Trophoblast cell (in vitro differentiated cells and primary cell): ENCODE data around the gene DENND10.

Source experiments
- DNase-seq, 2 donors: peaks; one replicate each; pipeline ENCODE4 v3.0.0-alpha.2; 2016
- H2AFZ ChIP-seq: 2 replicates; pipeline ENCODE4 v1.6.1; 2013; ENCODE audit warnings: low read length, moderate library complexity, mild to moderate bottlenecking; ENCODE audit not compliant: insufficient read depth, poor library complexity
- H2AK5ac ChIP-seq: 2 replicates; pipeline ENCODE4 v1.6.1; 2013; ENCODE audit warnings: mild to moderate bottlenecking, low read length
- H2BK120ac ChIP-seq: 2 replicates; pipeline ENCODE4 v1.6.1; 2013; ENCODE audit warnings: low read length, mild to moderate bottlenecking, moderate library complexity; ENCODE audit not compliant: insufficient read depth, poor library complexity
- H2BK12ac ChIP-seq: 2 replicates; pipeline ENCODE4 v1.6.1; 2013; ENCODE audit warnings: mild to moderate bottlenecking, low read length, moderate library complexity
- H2BK5ac ChIP-seq: 2 replicates; pipeline ENCODE4 v1.6.1; 2013; ENCODE audit warnings: low read length, low read depth, moderate library complexity, mild to moderate bottlenecking; ENCODE audit not compliant: poor library complexity
- H3K14ac ChIP-seq: 2 replicates; pipeline ENCODE4 v1.6.1; 2013; ENCODE audit warnings: mild to moderate bottlenecking, low read length
- H3K18ac ChIP-seq: 2 replicates; pipeline ENCODE4 v1.6.1; 2013; ENCODE audit warnings: mild to moderate bottlenecking, low read length
- H3K23ac ChIP-seq: 2 replicates; pipeline ENCODE4 v1.6.1; 2013; ENCODE audit warnings: low read length
- H3K27ac ChIP-seq: 2 replicates; pipeline ENCODE4 v1.5.1; 2013; ENCODE audit warnings: low read depth, mild to moderate bottlenecking, inconsistent platforms, low read length, moderate library complexity
- H3K27me3 ChIP-seq: 2 replicates; pipeline ENCODE4 v1.6.1; 2013; ENCODE audit warnings: inconsistent platforms, mild to moderate bottlenecking, low read length, moderate library complexity; ENCODE audit not compliant: insufficient read depth
- H3K36me3 ChIP-seq, 2 experiments: 1 replicate in 1 of 2; 2 replicates in 1 of 2; pipeline ENCODE4 v1.6.1; 2013; ENCODE audit warnings: low read length in 2 of 2, mild to moderate bottlenecking in 2 of 2, moderate library complexity in 1 of 2; ENCODE audit not compliant: insufficient read depth in 2 of 2, control insufficient read depth in 1 of 2
- H3K4ac ChIP-seq: 2 replicates; pipeline ENCODE4 v1.6.1; 2013; ENCODE audit warnings: low read depth, mild to moderate bottlenecking, low read length, moderate library complexity
- H3K4me1 ChIP-seq, 2 experiments: 1 replicate in 1 of 2; 2 replicates in 1 of 2; pipeline ENCODE4 v1.6.1; 2013; ENCODE audit warnings: low read length in 2 of 2, mild to moderate bottlenecking in 2 of 2, moderate library complexity in 1 of 2; ENCODE audit not compliant: insufficient read depth in 2 of 2, control insufficient read depth in 1 of 2
- H3K4me2 ChIP-seq: 2 replicates; pipeline ENCODE4 v1.6.1; 2013; ENCODE audit warnings: inconsistent platforms, mild to moderate bottlenecking, low read length, moderate library complexity
- H3K4me3 ChIP-seq: 2 replicates; pipeline ENCODE4 v1.5.1; 2013; ENCODE audit warnings: mild to moderate bottlenecking, low read depth, low read length, inconsistent platforms
- H3K79me1 ChIP-seq: one replicate; pipeline ENCODE4 v1.6.1; 2013; ENCODE audit warnings: low read length
- H3K79me2 ChIP-seq: 2 replicates; pipeline ENCODE4 v1.6.1; 2013; ENCODE audit warnings: low read length, mild to moderate bottlenecking; ENCODE audit not compliant: control insufficient read depth, insufficient read depth, poor library complexity
- H3K9ac ChIP-seq: 2 replicates; pipeline ENCODE4 v1.6.1; 2013; ENCODE audit warnings: mild to moderate bottlenecking, low read length
- H3K9me3 ChIP-seq: 2 replicates; pipeline ENCODE4 v1.6.1; 2013; ENCODE audit warnings: low read depth, mild to moderate bottlenecking, control low read depth, inconsistent platforms, low read length; ENCODE audit not compliant: insufficient read depth
- H4K12ac ChIP-seq: 2 replicates; pipeline ENCODE4 v1.6.1; 2013; ENCODE audit warnings: low read depth, mild to moderate bottlenecking, low read length, moderate library complexity
- H4K8ac ChIP-seq: 2 replicates; pipeline ENCODE4 v1.6.1; 2013; ENCODE audit warnings: low read depth, mild to moderate bottlenecking, low read length, moderate library complexity
- H4K91ac ChIP-seq: one replicate; pipeline ENCODE4 v1.6.1; 2013; ENCODE audit warnings: low read depth, mild to moderate bottlenecking, low read length, moderate library complexity
- WGBS: extraction: QIAGEN DNeasy Blood & Tissue Kit; methylation state at CpG from one replicate; pipeline ENCODE4 v1.1.7; 2013; ENCODE audit warnings: missing lambda C conversion rate; ENCODE audit not compliant: insufficient read length, insufficient coverage; ENCODE audit errors: extremely low coverage; 5-methylcytosine and 5-hydroxymethylcytosine counted together

DENND10 gene

DNA sequence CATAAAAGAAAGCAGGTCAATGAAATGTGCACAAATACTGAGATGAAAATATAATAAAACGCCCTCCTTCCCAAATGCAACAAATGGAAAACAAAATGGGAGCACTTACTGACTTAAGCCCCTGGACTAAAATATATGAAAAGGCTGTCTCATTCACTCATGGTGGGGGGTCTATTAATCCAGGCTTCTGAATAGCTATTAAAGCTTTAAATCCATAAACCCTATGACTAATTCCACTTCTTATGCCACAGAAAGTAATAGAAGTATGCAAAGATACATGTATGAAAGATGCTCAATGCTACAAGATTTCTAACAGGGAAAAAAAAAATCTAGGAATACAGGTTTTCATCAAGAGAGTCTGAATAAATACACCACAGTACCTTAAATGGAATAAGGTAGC is 43.8 kb upstream of the DENND10 start:
- no peaks in the 10 kb centered on the region for H3K79me2 ChIP-seq
- no CpG with 5 or more reads among the region's 1 CpG for WGBS

DNA sequence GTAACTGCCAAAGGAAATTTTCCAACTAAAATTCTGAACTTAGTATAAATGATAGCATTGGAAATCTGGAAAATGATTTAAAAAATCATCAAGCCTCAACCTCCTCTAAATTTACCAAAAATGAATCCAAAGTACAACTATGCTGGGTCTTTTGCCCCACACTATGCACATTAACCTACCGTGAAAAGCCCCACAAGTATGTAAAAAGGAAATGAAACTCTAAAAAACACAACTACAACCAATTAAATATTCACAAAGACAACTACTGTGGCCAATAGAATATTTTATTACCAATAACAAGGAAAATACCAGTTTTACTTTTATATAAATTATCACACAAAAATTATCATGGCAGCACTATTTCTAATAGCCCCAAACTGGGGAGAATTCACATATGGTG is 42.6 kb upstream of the DENND10 start:
- Histone ChIP-seq H3K79me1 (no peaks in the 10 kb centered on the region), H3K9me3 (peaks cover 1% of the 10 kb centered on the region), H3K4me3 (no peak overlapping the region), H3K79me2 (no peaks in the 10 kb centered on the region), H2BK5ac (no peak overlapping the region), H2BK120ac (no peak overlapping the region), H3K4ac (no peak overlapping the region), H3K4me1 (no peaks in the 10 kb centered on the region), H3K36me3 (peaks cover 40 to 57% of the 10 kb centered on the region in 2 experiments), H4K12ac (no peak overlapping the region), H3K14ac (no peak overlapping the region), H3K4me2 (no peak overlapping the region), H4K8ac (no peak overlapping the region), H2AK5ac (no peak overlapping the region), H3K18ac (no peak overlapping the region), H3K27ac (no peak overlapping the region), H3K23ac (no peak overlapping the region), H3K27me3 (no peaks in the 10 kb centered on the region), H2AFZ (no peak overlapping the region), H4K91ac (no peak overlapping the region), H3K9ac (no peak overlapping the region), H2BK12ac (no peak overlapping the region)
- no CpG with 5 or more reads among the region's 1 CpG for WGBS
- DNase-seq = no peak

More for the DNA sequence above, 43.8 kb upstream of the DENND10 start:
- no peaks in the 10 kb centered on the region for H3K27me3 ChIP-seq
- H3K4me2 ChIP-seq = no peak overlapping the region
- no peak overlapping the region for H3K18ac ChIP-seq
- H3K36me3 ChIP-seq = peaks cover 35 to 52% of the 10 kb centered on the region in 2 experiments
- no peak overlapping the region for H4K12ac ChIP-seq
- H3K9me3 ChIP-seq = peaks cover 1% of the 10 kb centered on the region
- no peak overlapping the region for H3K9ac ChIP-seq
- no peak overlapping the region for H2AK5ac ChIP-seq
- H2BK120ac ChIP-seq = no peak overlapping the region
- no peak overlapping the region for H3K14ac ChIP-seq
- no peak overlapping the region for H4K91ac ChIP-seq
- H3K4me3 ChIP-seq = no peak overlapping the region
- H3K23ac ChIP-seq = no peak overlapping the region
- no peak overlapping the region for H3K4ac ChIP-seq
- no peak for DNase-seq
- no peaks in the 10 kb centered on the region for H3K4me1 ChIP-seq
- H3K79me1 ChIP-seq = no peaks in the 10 kb centered on the region
- H2BK5ac ChIP-seq = no peak overlapping the region
- H3K27ac ChIP-seq = no peak overlapping the region
- H2AFZ ChIP-seq = no peak overlapping the region
- no peak overlapping the region for H2BK12ac ChIP-seq
- no peak overlapping the region for H4K8ac ChIP-seq

DNA sequence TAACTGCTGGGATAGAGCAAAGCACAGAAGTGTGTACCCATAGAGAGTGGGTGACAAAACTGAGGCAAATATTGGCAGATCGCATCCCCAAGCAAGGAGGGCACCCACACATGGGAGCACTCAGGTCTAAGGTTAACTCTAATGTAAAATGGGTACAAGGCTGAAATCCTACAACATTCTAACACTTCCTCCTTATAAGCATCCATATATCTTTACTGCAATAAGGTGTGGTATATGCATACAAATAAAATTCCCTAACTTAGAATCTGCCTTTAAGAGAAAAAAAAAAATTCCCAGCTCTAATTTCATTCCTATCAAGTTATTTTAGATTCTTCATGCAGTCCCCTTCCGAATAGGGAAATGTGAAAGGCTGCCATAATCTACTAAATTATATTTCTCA is 42.0 kb upstream of the DENND10 start:
- no peaks in the 10 kb centered on the region for H3K27me3 ChIP-seq
- no peak overlapping the region for H3K4me2 ChIP-seq
- no peak overlapping the region for H3K23ac ChIP-seq
- H3K79me2 ChIP-seq = peaks cover 2% of the 10 kb centered on the region
- no peak overlapping the region for H2BK120ac ChIP-seq
- no peak overlapping the region for H3K14ac ChIP-seq
- H3K4me1 ChIP-seq = no peaks in the 10 kb centered on the region
- no peak overlapping the region for H3K4me3 ChIP-seq
- no CpG with 5 or more reads among the region's 2 CpGs for WGBS
- no peak overlapping the region for H3K18ac ChIP-seq
- no peaks in the 10 kb centered on the region for H3K79me1 ChIP-seq
- no peak overlapping the region for H2AFZ ChIP-seq
- H3K27ac ChIP-seq = no peak overlapping the region
- peaks cover 44 to 62% of the 10 kb centered on the region in 2 experiments for H3K36me3 ChIP-seq
- H2BK12ac ChIP-seq = no peak overlapping the region
- no peak overlapping the region for H2AK5ac ChIP-seq
- H3K9me3 ChIP-seq = peaks cover 1% of the 10 kb centered on the region
- no peak overlapping the region for H4K91ac ChIP-seq
- no peak overlapping the region for H3K9ac ChIP-seq
- H3K4ac ChIP-seq = no peak overlapping the region
- no peak overlapping the region for H4K8ac ChIP-seq
- no peak for DNase-seq
- no peak overlapping the region for H2BK5ac ChIP-seq
- H4K12ac ChIP-seq = no peak overlapping the region

DNA sequence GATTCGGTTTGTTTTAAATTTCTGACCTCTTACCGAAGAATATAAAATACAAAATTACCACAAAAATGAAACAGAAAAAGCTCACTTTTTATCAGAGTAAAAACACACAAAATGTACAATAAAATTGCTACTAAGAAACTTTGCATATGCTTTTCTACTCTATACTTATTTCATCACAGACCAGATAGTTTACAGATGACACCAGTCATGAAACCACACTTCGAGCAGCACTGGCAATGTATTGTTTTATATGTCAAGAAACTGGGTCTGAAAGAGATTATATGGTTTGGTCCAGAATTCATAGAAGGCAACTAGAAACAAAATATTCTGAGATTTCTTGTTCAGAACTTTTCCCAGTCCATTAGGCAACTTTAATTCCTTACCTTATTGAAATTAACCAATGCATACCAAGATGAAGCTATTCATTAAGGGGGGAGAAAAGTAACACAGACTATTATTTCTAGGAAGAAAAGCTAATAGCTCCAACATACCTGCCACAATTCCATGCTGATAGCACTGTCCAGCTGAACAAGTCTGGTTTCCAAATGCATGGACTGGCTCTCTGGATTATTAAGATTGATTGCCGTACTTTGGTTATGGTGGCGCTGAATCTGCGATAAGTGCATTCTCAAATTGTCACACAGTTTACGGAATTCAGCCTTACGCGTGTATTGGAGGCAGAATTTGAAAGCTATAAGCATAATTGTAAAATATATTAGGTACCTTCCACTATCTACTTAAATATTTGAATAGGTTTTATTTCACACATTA is 33.3 kb upstream of the DENND10 start:
- H3K9me3 ChIP-seq = no peaks in the 10 kb centered on the region
- H3K14ac ChIP-seq = no peak overlapping the region
- no peaks in the 10 kb centered on the region for H3K4me1 ChIP-seq
- H3K9ac ChIP-seq = no peak overlapping the region
- no peaks in the 10 kb centered on the region for H3K27me3 ChIP-seq
- no peak overlapping the region for H4K12ac ChIP-seq
- H2BK12ac ChIP-seq = no peak overlapping the region
- H2AK5ac ChIP-seq = no peak overlapping the region
- H3K27ac ChIP-seq = no peak overlapping the region
- H2BK120ac ChIP-seq = no peak overlapping the region
- DNase-seq = no peak
- no peak overlapping the region for H4K91ac ChIP-seq
- peak overlapping the region; percentile 86 for H3K4ac ChIP-seq
- no peak overlapping the region for H2BK5ac ChIP-seq
- H3K79me1 ChIP-seq = no peaks in the 10 kb centered on the region
- peaks cover 13% of the 10 kb centered on the region for H3K79me2 ChIP-seq
- WGBS = no CpG with 5 or more reads among the region's 9 CpGs
- H4K8ac ChIP-seq = no peak overlapping the region
- H2AFZ ChIP-seq = no peak overlapping the region
- no peak overlapping the region for H3K4me3 ChIP-seq
- no peak overlapping the region for H3K23ac ChIP-seq
- H3K4me2 ChIP-seq = no peak overlapping the region
- no peak overlapping the region for H3K18ac ChIP-seq
- peaks cover 34 to 44% of the 10 kb centered on the region in 2 experiments for H3K36me3 ChIP-seq
